HT-29 (cell line): ENCODE results near the gene SP5. TPM values are rescaled to one million over a fixed set of nuclear protein-coding genes. Genes with fewer than 3 reads are reported as not detected.
A peak's percentile ranks its signal among the peaks of the same experiment; 100 is the strongest.
"Not testable (repeated sequence)": the region's sequence is repeated elsewhere in the genome, so short reads cannot be mapped to it uniquely, and the experiment has no call there.

Experiments used
- DNase-seq: peaks from one replicate; pipeline ENCODE4 v3.0.0-alpha.2; 2015; ENCODE audit warnings: low spot score
- small RNA-seq: library from RNA; depleted of rRNA; stranded (forward); fragments of <200 nt; gene quantifications from one replicate; pipeline ENCODE3, GENCODE V24; 2014
- total RNA-seq: library from RNA; depleted of rRNA; stranded (reverse); fragments of >200 nt; shearing (Covaris generic); gene quantifications from 2 replicates; pipeline ENCODE4 v1.2.3, GENCODE V29; 2014; rRNA removed

SP5 gene
- total RNA-seq, 1 experiment from 2014 or later, result 15.1 TPM

GRCh38 chr2:170739048-170739447, 23.9 kb downstream of the SP5 start:
- peak; percentile 58 for DNase-seq

GRCh38 chr2:170739507-170740046, 24.4 kb downstream of the SP5 start:
- peak; percentile 26 for DNase-seq

- DNase-seq, result no peak
Measured at GRCh38 chr2:170740660-170741059, 25.5 kb downstream of the SP5 start.

- no peak for DNase-seq
Measured at GRCh38 chr2:170742000-170742399, 26.9 kb downstream of the SP5 start.

GRCh38 chr2:170742896-170743529, 27.9 kb downstream of the SP5 start:
- DNase-seq, result no peak

- DNase-seq, result no peak
Measured at GRCh38 chr2:170743530-170744239, 28.5 kb downstream of the SP5 start.

GRCh38 chr2:170744248-170745002, 29.3 kb downstream of the SP5 start:
- no peak for DNase-seq

GRCh38 chr2:170745305-170745704, 30.2 kb downstream of the SP5 start:
- DNase-seq, result no peak

- DNase-seq, result no peak
Measured at GRCh38 chr2:170747921-170748320, 32.8 kb downstream of the SP5 start.

- not testable (repeated sequence) for DNase-seq
Measured at GRCh38 chr2:170751555-170751954, 36.4 kb downstream of the SP5 start.

GRCh38 chr2:170761572-170761971, 46.4 kb downstream of the SP5 start:
- no peak for DNase-seq

- no peak for DNase-seq
Measured at GRCh38 chr2:170762760-170763159, 47.6 kb downstream of the SP5 start.

GRCh38 chr2:170763232-170763631, 48.1 kb downstream of the SP5 start:
- DNase-seq, result no peak

GRCh38 chr2:170764880-170765261, 49.7 kb downstream of the SP5 start:
- DNase-seq, result no peak

- DNase-seq, result peak; percentile 22
Measured at GRCh38 chr2:170766693-170767092, 51.6 kb downstream of the SP5 start.

Small RNA genes within 50 kb of the gene (small RNA-seq; reads per million reads assigned to genes)
- gene RF02271, result not detected

Other genes starting within 250 kb of the SP5 start
- 0.42 TPM in 1 of 2 replicates, not detected in the other for gene ERICH2, start 55.0 kb downstream of the SP5 start, total RNA-seq
- gene GAD1, start 101.5 kb downstream of the SP5 start, total RNA-seq, result 22.6 and 29.8 TPM in 2 replicates
- gene GORASP2, start 213.9 kb downstream of the SP5 start, total RNA-seq, result 53.6 and 57.0 TPM in 2 replicates